Urinary bladder (tissue), 4 donors: ENCODE measurements around the gene TPP1. TPM values are rescaled to one million over a fixed set of nuclear protein-coding genes. Genes with fewer than 3 reads are reported as not detected.

Experiments
- DNase-seq: peaks from one replicate; pipeline ENCODE4 v3.0.0-alpha.2; 2015; ENCODE audit errors: extremely low spot score
- H3K27ac ChIP-seq: one replicate; pipeline ENCODE4 v1.5.1; 2013; ENCODE audit warnings: low read depth, mild to moderate bottlenecking, moderate library complexity
- H3K36me3 ChIP-seq: one replicate; pipeline ENCODE4 v1.6.1; 2013; ENCODE audit warnings: mild to moderate bottlenecking, moderate library complexity; ENCODE audit not compliant: insufficient read depth
- H3K4me1 ChIP-seq: one replicate; pipeline ENCODE4 v1.6.1; 2013; ENCODE audit warnings: mild to moderate bottlenecking, moderate library complexity; ENCODE audit not compliant: insufficient read depth
- H3K4me3 ChIP-seq: one replicate; pipeline ENCODE4 v1.5.1; 2013; ENCODE audit warnings: low read depth, low read length
- WGBS: extraction: QIAGEN DNeasy Blood & Tissue Kit; methylation state at CpG from one replicate; pipeline ENCODE4 v1.1.7; 2013; 5-methylcytosine and 5-hydroxymethylcytosine counted together
- polyA plus RNA-seq: library from polyadenylated mRNA; stranded (reverse); fragments of 200-250 nt; gene quantifications from one replicate; pipeline ENCODE4 v1.2.3, GENCODE V29; 2013
- total RNA-seq: library from RNA; depleted of rRNA; stranded (reverse); fragments of >200 nt; gene quantifications from one replicate; pipeline ENCODE4 v1.2.3, GENCODE V29; 2014
- donor health status: healthy with polysubstance abuse.
- donor health status: healthy.

TPP1 gene
- total and polyA plus RNA-seq, 2 donors, result 48.9 to 101 TPM

GRCh38 chr11:6570691-6571427, 48.4 kb downstream of the TPP1 start:
- Histone ChIP-seq H3K4me1 (no peaks in the 10 kb centered on the region), H3K36me3 (no peaks in the 10 kb centered on the region), H3K27ac (no peak overlapping the region), H3K4me3 (no peak overlapping the region)
- DNase-seq, result no peak
- WGBS, result 64% methylated on average over 62 of the region's 62 CpGs

- H3K27ac ChIP-seq, result no peak overlapping the region
- H3K4me1 ChIP-seq, result no peaks in the 10 kb centered on the region
- no peaks in the 10 kb centered on the region for H3K36me3 ChIP-seq
- 86% methylated on average over 5 of the region's 5 CpGs for WGBS
- no peak for DNase-seq
- no peak overlapping the region for H3K4me3 ChIP-seq
Observed at GRCh38 chr11:6569706-6570105, 49.5 kb downstream of the TPP1 start.

GRCh38 chr11:6568191-6568918, 50.9 kb downstream of the TPP1 start:
- WGBS, result 64% methylated on average over 4 of the region's 4 CpGs
- no peak for DNase-seq
- no peak overlapping the region for H3K27ac ChIP-seq
- no peak overlapping the region for H3K4me3 ChIP-seq
- H3K4me1 ChIP-seq, result no peaks in the 10 kb centered on the region
- no peaks in the 10 kb centered on the region for H3K36me3 ChIP-seq

GRCh38 chr11:6567371-6567745, 51.9 kb downstream of the TPP1 start:
- no peaks in the 10 kb centered on the region for H3K4me1 ChIP-seq
- no peak overlapping the region for H3K4me3 ChIP-seq
- 95% methylated on average over 7 of the region's 7 CpGs for WGBS
- no peaks in the 10 kb centered on the region for H3K36me3 ChIP-seq
- DNase-seq, result no peak
- H3K27ac ChIP-seq, result no peak overlapping the region

- 88% methylated on average over 13 of the region's 13 CpGs for WGBS
- no peaks in the 10 kb centered on the region for H3K36me3 ChIP-seq
Observed at GRCh38 chr11:6566704-6567370, 52.4 kb downstream of the TPP1 start.

GRCh38 chr11:6565988-6566703, 53.1 kb downstream of the TPP1 start:
- WGBS, result 97% methylated on average over 5 of the region's 5 CpGs
- Histone ChIP-seq H3K4me1 (no peaks in the 10 kb centered on the region), H3K36me3 (no peaks in the 10 kb centered on the region), H3K27ac (no peak overlapping the region), H3K4me3 (no peak overlapping the region)
- no peak for DNase-seq

More at GRCh38 chr11:6566704-6567370, 52.4 kb downstream of the TPP1 start:
- Histone ChIP-seq H3K4me3 (no peak overlapping the region), H3K27ac (no peak overlapping the region), H3K4me1 (no peaks in the 10 kb centered on the region)
- no peak for DNase-seq

GRCh38 chr11:6565325-6565724, 53.9 kb downstream of the TPP1 start:
- Histone ChIP-seq H3K4me3 (no peak overlapping the region), H3K27ac (no peak overlapping the region), H3K4me1 (no peaks in the 10 kb centered on the region), H3K36me3 (no peaks in the 10 kb centered on the region)
- WGBS, result 88% methylated on average over 2 of the region's 2 CpGs
- no peak for DNase-seq

GRCh38 chr11:6563667-6564066, 55.6 kb downstream of the TPP1 start:
- Histone ChIP-seq H3K36me3 (no peaks in the 10 kb centered on the region), H3K4me3 (no peak overlapping the region), H3K4me1 (no peaks in the 10 kb centered on the region), H3K27ac (no peak overlapping the region)
- no peak for DNase-seq
- WGBS, result 90% methylated on average over 10 of the region's 10 CpGs

GRCh38 chr11:6563121-6563619, 56.1 kb downstream of the TPP1 start:
- DNase-seq, result no peak
- 94% methylated on average over 4 of the region's 4 CpGs for WGBS

More at GRCh38 chr11:6563121-6563619, 56.1 kb downstream of the TPP1 start:
- Histone ChIP-seq H3K4me3 (no peak overlapping the region), H3K27ac (no peak overlapping the region), H3K4me1 (no peaks in the 10 kb centered on the region), H3K36me3 (no peaks in the 10 kb centered on the region)

Other genes starting within 250 kb of the TPP1 start
- 9.5 TPM for gene SMPD1, start 228.9 kb downstream of the TPP1 start, total RNA-seq
- 33.8 TPM for gene SMPD1, start 228.9 kb downstream of the TPP1 start, polyA plus RNA-seq
- 31.8 TPM for gene APBB1, start 200.3 kb downstream of the TPP1 start, total RNA-seq
- 68.7 TPM for gene APBB1, start 200.3 kb downstream of the TPP1 start, polyA plus RNA-seq
- gene HPX, start 178.4 kb downstream of the TPP1 start, total RNA-seq, result 1.1 TPM
- gene HPX, start 178.4 kb downstream of the TPP1 start, polyA plus RNA-seq, result 3.3 TPM
- gene TRIM3, start 145.5 kb downstream of the TPP1 start, total RNA-seq, result 17.7 TPM
- 29.7 TPM for gene TRIM3, start 145.5 kb downstream of the TPP1 start, polyA plus RNA-seq
- 25.6 TPM for gene ARFIP2, start 138.1 kb downstream of the TPP1 start, total RNA-seq
- gene ARFIP2, start 138.1 kb downstream of the TPP1 start, polyA plus RNA-seq, result 34.1 TPM
- gene TIMM10B, start 137.9 kb downstream of the TPP1 start, total RNA-seq, result 25.9 TPM
- gene TIMM10B, start 137.9 kb downstream of the TPP1 start, polyA plus RNA-seq, result 35.1 TPM
- gene DNHD1, start 122.1 kb downstream of the TPP1 start, total RNA-seq, result 13.4 TPM
- 3.7 TPM for gene DNHD1, start 122.1 kb downstream of the TPP1 start, polyA plus RNA-seq
- gene RRP8, start 15.8 kb downstream of the TPP1 start, total RNA-seq, result 14.2 TPM
- 24.8 TPM for gene RRP8, start 15.8 kb downstream of the TPP1 start, polyA plus RNA-seq
- 216 TPM for gene ILK, start 15.6 kb downstream of the TPP1 start, total RNA-seq
- 578 TPM for gene ILK, start 15.6 kb downstream of the TPP1 start, polyA plus RNA-seq
- gene TAF10, start 7.2 kb downstream of the TPP1 start, total RNA-seq, result 12.4 TPM
- gene TAF10, start 7.2 kb downstream of the TPP1 start, polyA plus RNA-seq, result 65.3 TPM
- gene DCHS1, start 36.4 kb upstream of the TPP1 start, total RNA-seq, result 49.2 TPM
- gene DCHS1, start 36.4 kb upstream of the TPP1 start, polyA plus RNA-seq, result 28.6 TPM
- gene MRPL17, start 63.9 kb upstream of the TPP1 start, total RNA-seq, result 29.9 TPM
- 34.3 TPM for gene MRPL17, start 63.9 kb upstream of the TPP1 start, polyA plus RNA-seq
- 0.26 TPM for gene OR2AG2, start 152.6 kb upstream of the TPP1 start, total RNA-seq
- gene OR2AG2, start 152.6 kb upstream of the TPP1 start, polyA plus RNA-seq, result 0.03 TPM
- not detected for gene OR2AG1, start 163.6 kb upstream of the TPP1 start, total RNA-seq
- not detected for gene OR2AG1, start 163.6 kb upstream of the TPP1 start, polyA plus RNA-seq
- 0.85 TPM for gene OR6A2, start 180.3 kb upstream of the TPP1 start, total RNA-seq
- gene OR6A2, start 180.3 kb upstream of the TPP1 start, polyA plus RNA-seq, result not detected
- gene OR10A5, start 226.3 kb upstream of the TPP1 start, total RNA-seq, result not detected
- gene OR10A5, start 226.3 kb upstream of the TPP1 start, polyA plus RNA-seq, result not detected
- gene OR10A2, start 243.6 kb upstream of the TPP1 start, total RNA-seq, result not detected
- gene OR10A2, start 243.6 kb upstream of the TPP1 start, polyA plus RNA-seq, result not detected